GM10266 (cell line): ENCODE data around the gene BARX1.
"Not testable (repeated sequence)": the region's sequence is repeated elsewhere in the genome, so short reads cannot be mapped to it uniquely, and the experiment has no call there.

Experiments used
- DNase-seq: peaks from one replicate; pipeline ENCODE4 v3.0.0; 2012; ENCODE audit errors: extremely low spot score
- CTCF ChIP-seq: IDR thresholded peaks from 2 replicates; pipeline ENCODE4 v1.5.1; 2012; ENCODE audit warnings: mild to moderate bottlenecking, low read depth; ENCODE audit not compliant: control insufficient read depth, insufficient read depth; ENCODE audit errors: missing control alignments

Gene BARX1

GRCh38 chr9:93967020-93967803 is 12.1 kb upstream of the BARX1 start:
- peak; percentile 8 for DNase-seq
- no peak for TF ChIP-seq CTCF

DNA sequence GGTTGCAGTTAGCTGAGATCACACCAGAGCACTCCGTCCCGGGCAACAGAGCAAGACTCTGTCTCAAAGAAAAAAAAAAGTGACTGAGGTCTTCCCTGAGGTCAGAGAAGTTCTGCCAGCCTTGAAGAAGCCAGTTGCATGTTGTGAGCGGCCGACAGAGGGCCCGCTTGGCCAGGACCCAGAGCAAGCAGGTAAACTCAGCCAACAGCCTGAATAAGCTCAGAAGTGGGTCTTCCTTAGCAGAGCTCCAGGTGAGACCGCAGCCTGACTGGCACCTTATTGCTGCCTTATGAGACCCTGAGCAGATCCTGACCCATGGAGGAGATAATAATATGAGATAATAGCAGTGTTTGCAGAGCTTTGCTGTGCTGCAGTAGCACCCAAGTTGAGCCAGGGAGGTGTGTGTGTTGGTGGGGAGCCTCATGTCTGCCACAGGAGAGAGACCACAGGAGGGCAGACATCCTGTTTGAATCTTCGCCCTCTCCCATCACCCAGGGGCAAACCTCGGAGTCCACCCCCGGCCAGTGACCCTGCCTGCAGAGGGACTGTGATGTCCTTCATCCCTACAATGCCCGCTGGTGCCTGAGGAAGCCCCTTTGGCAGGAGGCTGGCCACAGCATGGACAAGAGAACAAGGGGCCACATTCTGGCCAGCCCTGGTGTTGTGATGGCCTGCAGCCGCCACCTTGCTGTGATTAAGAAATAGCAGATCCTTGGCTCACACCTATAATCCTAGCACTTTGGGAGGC is 10.8 kb upstream of the BARX1 start:
- peak; percentile 11 for DNase-seq
- TF ChIP-seq CTCF = peak; percentile 22

- DNase-seq = peak; percentile 18
- no peak for TF ChIP-seq CTCF
These were observed 9.5 kb upstream of the BARX1 start for GRCh38 chr9:93964685-93965084.

DNA sequence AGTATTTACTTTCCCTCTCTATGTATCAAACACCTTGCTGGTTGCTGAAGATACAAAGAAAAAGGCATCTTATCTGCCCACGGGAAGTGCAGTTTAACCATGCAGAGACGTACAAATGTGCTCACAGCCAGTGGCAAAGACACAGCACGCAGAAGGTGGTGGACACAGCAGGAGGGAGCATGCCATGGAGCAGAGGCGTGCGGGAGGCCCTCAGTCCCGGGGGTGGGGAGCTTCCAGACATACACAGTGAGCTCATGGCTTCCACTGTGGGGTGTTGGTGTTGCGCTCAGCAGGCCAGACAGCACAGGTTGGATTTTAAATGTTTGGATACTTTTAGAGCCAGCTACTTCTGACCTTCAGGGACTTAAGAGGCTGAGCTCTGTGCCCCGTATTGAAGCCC is 8.8 kb upstream of the BARX1 start:
- DNase-seq = peak; percentile 4
- no peak for TF ChIP-seq CTCF

DNA sequence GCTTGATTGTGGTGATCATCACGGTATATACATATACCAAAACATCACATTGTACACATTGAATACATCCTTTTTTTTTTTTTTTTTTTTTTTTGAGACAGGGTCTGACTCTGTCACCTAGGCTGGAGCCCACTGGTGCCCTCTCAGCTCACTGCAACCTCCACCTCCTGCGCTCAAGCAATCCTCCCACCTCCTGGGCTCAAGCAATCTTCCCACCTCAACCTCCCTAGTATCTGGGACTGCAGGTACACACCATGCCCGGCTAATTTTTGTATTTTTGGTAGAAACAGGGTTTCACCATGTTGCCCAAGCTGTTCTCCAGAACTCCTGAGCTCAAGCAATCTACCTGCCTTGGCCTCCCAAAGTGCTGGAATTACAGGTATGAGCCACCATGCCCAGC is 8.3 kb upstream of the BARX1 start:
- not testable (repeated sequence) for DNase-seq

DNA sequence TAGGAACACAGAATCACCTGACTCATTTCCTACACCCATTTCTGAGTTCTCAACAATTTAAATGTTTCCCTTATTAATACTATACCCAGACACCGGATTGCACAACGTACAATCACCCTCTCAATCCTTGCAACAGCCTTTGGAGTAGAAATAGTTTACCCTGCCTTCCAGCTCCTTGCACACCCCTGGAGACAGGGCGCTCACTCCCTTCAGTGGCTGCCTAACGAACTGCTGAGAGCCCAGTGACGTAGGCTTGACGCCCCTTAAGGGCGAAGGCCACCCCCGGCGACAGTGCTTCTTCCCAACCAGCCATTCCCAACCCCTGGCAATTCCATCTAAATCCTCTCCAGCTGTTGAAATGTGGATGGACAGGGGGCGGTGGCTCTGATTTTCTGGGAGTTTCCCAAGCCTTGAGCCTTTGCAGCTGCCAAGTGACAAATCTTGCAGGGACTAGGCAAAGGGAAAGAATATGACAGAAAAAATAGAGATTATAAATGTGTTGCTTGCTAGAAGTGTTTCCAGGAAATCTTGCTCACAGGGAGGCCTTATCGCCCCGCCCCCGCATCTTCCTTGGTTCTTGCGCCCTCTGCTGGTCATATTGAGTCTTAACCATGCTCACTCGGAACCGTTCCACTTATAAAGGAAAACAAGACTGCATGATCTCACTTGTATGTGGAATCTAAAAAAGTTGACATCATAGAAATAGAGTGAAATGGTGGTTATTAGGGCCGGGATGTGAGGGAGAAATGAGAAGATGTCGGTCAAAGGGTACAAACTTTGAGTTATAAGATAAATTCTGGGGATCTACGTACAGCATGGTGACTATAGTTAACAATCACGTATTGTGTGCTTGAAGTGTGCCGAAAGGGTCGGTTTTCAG is 7.6 kb upstream of the BARX1 start:
- DNase-seq = peak; percentile 87
- peak; percentile 85 for TF ChIP-seq CTCF

- no peak for DNase-seq
- TF ChIP-seq CTCF = no peak
These were observed 6.9 kb upstream of the BARX1 start for GRCh38 chr9:93962017-93962416.
